A549 (cell line): ENCODE measurements around the gene OGFOD2.

Experiments
- BHLHE40 ChIP-seq: IDR thresholded peaks from 2 replicates; pipeline ENCODE4 v1.6.1; 2012; ENCODE audit warnings: low read depth, low read length, inconsistent platforms
- CTCF ChIP-seq: fragments of >200 bp; sonication (Bioruptor Twin); formaldehyde crosslinking; IDR thresholded peaks from 3 replicates; pipeline ENCODE4 v1.5.1; 2016
- EP300 ChIP-seq, 2 experiments: fragments of >200 bp; sonication (Bioruptor Twin); formaldehyde crosslinking; IDR thresholded peaks; 2 replicates in 1 of 2; 3 replicates in 1 of 2; pipeline ENCODE4 v1.6.1; 2016 to 2017
- MAX ChIP-seq: IDR thresholded peaks from 2 replicates; pipeline ENCODE4 v1.6.1; 2012
- SREBF2 ChIP-seq: fragments of 450-650 bp; IDR thresholded peaks from 2 replicates; pipeline ENCODE4 v1.6.1; 2014; ENCODE audit warnings: mild to moderate bottlenecking, moderate library complexity

- TF ChIP-seq SREBF2 (no peak), CTCF (no peak), EP300 (IDR thresholded peaks at IDR 0.05) (no peak), MAX (no peak), BHLHE40 (no peak)
Measured at GRCh38 chr12:122939125-122939524, 35.9 kb upstream of the OGFOD2 start.
